GM18867 (cell line): ENCODE measurements around the gene PRELID3B.
"Not testable (repeated sequence)": the region's sequence is repeated elsewhere in the genome, so short reads cannot be mapped to it uniquely, and the experiment has no call there.

Experiments
- ATAC-seq: cut with Tn5 transposase; IDR thresholded peaks from one replicate; pipeline ENCODE4 v1.9.1; 2021; ENCODE audit warnings: mild to moderate bottlenecking, moderate library complexity; ENCODE audit not compliant: unreplicated experiment

PRELID3B gene

DNA sequence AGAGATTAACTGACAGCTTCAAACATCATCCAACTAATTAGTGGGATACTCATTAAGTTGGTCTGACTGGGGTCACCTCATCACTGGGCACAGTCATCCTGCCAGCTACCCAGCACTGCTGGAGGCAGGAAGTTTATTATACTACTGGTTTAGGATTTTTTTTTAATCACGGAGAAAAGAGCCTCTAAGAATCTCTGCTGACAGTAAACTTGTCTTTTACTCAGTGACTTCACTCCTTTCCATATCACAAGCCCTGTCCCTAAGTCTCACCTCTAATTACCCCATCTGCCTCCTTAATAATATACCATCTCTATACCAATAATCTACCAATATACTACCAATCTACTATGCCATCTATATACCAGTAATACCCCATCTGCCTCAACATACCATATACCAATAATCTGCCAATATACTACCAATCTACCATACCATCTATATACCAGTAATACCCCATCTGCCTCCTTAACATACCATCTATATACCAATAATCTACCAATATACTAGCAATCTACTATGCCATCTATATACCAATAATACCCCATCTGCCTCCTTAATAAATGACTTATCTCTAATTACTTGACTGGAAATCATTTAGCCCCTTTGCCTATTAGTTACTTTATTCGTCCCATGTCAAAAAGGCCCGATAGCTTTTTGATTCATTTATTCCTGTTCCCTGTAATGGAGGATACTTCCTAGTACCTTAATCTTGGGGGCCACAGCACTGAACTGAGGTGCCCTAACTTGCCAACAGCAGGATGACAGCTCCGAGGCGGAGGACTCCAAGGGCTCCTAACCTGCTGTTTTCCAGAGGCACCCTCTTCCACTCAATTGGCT is 15.5 kb downstream of the PRELID3B start:
- no peak for ATAC-seq

DNA sequence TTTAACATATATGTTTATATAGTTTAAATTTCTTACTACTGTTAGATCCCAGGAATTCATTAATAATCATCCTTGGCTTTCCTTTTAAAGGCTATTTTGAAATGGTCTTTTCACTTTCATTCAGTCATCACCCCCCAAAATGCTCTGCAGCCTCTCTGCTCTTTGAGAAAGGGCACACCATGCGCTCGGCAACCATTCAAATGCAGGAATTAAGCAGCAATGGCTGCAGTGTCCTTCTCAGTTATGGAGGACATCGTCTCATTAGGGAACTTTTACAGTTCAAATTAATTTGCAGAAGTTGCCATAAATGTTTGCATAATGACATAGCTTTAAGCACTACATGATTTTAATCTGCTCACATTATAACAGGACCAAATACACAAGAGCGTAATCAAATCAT is 17.1 kb downstream of the PRELID3B start:
- no peak for ATAC-seq

DNA sequence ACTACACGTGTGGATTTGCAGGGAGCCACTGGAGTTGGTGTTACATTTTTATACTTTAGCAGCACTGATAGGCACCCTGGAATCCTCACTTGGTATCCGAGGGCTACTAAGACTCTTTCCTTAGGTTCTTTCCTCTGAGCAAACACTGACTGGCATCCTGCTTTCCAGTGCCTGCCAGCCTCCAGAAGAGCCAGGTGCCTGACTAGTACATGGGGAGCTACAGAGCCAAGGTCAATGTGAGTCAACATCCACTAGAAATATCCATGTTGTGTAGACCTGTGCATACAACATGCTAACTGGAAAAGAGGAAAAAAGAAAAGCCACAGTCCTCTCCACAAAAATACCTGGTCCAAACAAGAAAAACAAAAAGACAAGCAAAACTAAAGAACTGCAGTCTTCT is 17.5 kb downstream of the PRELID3B start:
- ATAC-seq: no peak

DNA sequence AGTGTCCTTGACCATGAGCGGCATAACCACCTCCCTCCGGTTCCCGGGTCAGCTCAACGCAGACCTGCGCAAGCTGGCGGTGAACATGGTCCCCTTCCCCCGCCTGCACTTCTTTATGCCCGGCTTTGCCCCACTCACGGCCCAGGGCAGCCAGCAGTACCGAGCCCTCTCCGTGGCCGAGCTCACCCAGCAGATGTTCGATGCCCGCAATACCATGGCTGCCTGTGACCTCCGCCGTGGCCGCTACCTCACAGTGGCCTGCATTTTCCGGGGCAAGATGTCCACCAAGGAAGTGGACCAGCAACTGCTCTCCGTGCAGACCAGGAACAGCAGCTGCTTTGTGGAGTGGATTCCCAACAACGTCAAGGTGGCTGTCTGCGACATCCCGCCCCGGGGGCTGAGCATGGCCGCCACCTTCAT is 18.5 kb downstream of the PRELID3B start:
- no peak for ATAC-seq

DNA sequence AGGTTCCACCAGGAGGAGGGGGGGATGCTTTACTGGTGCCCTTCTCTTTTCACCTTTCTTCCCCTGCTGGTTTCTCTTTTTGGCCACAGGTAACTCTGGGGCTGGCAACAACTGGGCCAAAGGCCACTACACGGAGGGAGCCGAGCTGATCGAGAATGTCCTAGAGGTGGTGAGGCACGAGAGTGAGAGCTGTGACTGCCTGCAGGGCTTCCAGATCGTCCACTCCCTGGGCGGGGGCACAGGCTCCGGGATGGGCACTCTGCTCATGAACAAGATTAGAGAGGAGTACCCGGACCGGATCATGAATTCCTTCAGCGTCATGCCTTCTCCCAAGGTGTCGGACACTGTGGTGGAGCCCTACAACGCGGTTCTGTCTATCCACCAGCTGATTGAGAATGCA is 19.0 kb downstream of the PRELID3B start:
- no peak for ATAC-seq

DNA sequence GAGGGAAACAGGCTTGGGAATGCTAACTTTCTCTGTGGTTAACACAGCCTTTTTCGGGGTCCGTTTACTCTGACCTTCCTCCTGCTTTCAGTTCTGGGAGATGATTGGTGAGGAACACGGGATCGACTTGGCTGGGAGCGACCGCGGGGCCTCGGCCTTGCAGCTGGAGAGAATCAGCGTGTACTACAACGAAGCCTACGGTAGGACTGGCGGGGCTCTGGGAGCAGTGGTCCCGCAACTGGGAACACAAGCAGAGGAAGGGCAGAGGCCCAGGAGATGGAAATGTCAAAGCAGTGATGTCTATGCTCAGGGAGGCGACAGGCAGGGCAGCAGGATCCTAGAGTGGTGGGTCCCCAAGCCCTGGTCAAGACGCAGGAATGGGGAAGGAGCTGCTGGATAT is 19.8 kb downstream of the PRELID3B start:
- no peak for ATAC-seq

DNA sequence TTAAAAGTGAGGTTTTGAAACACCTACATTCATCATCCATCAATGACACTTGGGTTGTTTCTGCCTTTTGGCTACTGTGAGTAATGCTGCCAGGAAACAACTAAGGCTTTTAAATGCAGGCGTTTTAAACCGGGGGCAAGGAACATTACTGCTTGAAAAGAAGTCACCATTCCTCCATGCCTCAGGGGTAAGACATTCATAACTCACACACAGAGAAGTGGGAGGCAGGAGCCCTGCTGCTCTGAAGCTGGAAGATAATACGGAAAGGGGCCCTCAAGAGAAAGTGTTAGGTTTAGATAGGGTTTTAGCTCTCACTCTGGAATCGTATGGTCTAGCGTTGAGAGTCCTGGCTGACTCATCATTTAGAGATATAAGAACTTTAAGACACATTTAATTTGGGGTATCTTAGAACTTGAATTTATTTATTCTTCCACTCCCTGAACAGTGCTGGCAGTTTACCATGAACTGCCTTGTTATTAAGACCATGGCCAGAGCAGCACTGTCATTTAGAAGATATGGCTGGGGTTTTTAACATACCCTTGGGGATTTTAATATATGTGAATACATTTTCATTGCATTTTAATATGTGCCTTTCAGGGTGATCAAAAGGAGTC is 21.5 kb downstream of the PRELID3B start:
- ATAC-seq: no peak

DNA sequence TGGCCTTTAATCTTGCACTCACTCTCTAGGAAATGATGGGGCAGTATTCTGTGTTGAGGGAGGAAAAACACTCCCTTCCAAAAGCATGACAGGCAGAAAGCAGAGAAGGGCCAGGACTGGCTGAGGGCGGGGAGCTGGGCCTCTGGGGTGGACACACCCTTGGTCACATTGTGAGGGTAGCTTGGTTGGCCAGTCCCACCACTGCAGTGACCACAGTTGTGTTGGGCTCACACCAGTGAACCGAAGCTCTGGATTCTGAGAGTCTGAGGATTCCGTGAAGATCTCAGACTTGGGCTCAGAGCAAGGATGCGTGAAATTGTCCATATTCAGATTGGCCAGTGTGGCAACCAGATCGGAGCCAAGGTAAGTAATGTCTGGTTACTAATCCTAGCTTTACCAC is 23.4 kb downstream of the PRELID3B start, which contains the start of gene TUBB1:
Gene TUBB1 (plus strand): TSS at position 213 of the 400 bp plus-strand sequence. CDS start 94 bp downstream, at position 307.
- ATAC-seq: no peak

DNA sequence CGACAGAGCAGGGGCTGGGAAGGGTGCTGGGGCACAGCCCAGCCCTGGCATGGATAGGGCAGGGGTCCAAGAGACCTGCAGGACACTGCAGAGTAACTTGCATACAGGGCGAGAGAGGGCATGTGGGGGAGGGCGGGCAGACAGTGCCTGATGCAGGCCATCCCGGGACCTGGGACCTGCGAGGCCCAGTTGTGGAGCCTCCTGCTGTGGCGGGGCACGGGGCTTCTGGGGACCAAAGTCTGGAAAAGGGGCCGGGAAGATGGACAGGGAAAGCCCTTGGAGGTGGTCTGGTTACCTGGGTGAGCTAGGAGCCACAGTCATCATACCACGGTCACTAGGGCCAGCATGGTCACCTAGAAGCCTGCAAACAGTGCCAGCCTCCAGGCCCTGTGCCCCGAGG is 23.8 kb downstream of the PRELID3B start:
- ATAC-seq: no peak

DNA sequence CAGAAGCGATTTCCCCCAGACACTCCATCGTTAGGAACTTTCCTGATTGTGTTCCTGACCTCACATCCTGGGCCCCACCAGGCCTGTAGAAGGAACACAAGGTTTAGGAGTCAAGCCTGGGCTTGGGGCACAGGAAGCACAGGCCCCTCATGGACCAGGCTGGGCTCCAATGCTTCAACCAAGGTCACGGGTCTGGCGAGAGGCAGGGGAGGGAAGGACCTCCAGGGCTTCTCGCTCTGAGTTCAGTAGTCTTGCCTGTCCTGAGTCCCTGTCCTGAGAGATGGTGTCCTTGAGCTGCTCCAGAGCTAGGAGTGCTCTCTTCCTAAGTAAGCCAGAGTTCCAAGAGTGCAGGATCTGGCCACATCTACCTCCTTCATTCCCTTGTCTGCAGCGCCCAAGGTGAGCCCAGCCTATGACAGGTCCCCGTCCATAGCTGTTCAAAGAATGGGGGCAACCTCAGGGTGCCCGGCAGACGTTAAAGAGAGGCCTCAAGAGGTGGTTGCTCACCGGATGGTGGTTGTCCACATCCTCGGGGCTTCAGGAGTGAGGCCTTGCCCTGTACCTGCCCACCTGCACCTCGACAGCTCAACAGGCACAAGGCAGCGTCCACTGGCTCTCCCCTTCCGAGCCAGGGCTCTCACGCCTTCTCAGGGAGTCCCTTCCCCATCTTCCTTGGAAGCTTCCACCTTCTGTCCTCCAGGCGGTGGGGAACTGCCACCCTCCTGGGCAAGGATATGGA is 24.9 kb downstream of the PRELID3B start:
- no peak for ATAC-seq

DNA sequence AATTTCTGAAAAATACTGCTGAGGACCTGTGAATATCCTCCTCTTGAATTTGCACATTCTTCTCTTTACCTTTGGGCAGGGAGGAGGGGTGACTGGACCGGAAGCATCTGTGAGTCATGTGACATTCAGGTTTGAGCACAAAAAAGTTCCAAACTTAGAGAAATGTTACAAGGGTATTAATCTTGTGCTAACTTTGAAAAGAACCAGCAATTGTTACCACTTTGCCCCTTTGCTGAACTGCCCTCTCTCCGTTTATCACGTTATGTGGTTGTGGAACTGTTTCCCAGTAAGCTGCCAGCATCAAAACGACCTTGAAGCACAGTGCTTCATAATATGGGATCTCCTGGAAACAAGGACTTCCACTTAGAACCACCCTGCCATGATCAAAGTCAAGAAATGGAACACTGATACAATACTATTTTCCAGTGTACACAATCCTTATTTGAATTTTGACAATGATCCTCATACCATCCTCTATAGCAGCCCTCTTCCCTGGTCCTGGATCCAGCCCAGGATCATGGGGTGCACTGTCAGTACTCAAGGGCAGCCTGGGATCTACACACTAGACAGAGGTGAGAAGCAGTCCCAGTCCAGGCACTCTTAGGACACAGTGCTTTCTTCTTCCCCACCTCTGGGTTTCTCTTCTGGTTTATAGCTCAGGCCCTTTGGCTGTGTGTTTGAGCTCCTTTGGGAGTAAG is 25.6 kb downstream of the PRELID3B start:
- ATAC-seq: no peak

DNA sequence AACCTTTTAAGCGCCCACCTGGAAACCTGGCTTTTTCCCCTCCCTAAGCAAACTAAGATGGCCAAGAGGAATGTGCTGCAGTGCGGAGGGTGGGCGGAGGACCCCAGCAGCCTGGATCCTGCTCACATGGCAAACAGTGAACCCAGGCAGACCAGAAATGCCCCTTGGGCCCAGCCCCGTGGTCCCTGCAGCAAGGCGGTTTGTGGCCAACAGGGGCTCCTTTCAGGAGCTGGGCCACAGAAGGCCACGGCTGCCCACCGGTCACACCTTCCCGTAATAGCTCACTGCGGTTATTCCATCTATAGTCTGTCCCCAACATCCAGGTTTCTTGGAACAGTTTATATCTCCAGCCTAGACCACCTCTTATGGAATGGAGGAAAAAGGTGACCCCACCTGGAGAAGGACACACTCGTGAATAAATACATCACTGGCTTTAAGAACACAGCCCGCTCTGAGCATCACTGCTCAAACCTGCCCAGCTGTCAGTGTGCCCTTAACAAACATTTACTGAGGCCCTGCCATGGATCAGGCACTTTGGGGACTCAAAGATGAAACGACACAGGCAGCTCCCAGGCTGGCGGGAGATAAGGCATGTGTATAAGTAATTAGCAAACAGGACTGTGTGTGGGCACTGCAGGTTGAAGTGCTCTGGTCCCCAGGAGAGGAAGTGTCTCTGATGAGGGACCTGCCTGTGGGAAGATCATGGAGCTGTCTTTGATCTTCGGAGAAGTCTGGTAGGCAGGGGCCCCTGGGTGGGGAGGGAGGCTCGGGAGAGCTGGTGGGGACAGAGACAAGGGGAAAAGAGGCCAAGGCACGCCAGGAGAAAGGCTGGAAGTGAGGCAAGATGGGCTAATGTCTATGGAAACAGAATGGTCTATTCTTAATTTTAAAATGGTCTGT is 26.5 kb downstream of the PRELID3B start:
- ATAC-seq: no peak

DNA sequence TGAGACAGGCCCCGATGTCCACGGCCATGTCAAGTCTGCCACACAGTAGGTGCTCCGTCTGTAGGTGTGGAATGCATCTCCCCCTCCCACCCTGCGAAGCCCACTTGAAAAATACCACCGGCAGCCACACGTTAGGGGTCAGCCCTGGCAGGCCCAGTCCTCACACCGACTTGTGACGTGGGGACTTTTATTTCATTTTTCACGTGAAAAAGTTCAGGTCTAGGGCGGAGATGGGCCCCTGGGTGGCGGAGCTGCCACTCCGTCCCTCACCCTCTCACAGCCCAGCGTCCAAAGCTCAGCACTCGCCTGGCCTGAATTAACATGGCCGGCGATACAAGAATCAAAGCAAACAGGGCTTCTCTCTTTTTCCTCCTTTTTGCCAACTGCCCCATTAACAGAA is 27.2 kb downstream of the PRELID3B start:
- no peak for ATAC-seq

DNA sequence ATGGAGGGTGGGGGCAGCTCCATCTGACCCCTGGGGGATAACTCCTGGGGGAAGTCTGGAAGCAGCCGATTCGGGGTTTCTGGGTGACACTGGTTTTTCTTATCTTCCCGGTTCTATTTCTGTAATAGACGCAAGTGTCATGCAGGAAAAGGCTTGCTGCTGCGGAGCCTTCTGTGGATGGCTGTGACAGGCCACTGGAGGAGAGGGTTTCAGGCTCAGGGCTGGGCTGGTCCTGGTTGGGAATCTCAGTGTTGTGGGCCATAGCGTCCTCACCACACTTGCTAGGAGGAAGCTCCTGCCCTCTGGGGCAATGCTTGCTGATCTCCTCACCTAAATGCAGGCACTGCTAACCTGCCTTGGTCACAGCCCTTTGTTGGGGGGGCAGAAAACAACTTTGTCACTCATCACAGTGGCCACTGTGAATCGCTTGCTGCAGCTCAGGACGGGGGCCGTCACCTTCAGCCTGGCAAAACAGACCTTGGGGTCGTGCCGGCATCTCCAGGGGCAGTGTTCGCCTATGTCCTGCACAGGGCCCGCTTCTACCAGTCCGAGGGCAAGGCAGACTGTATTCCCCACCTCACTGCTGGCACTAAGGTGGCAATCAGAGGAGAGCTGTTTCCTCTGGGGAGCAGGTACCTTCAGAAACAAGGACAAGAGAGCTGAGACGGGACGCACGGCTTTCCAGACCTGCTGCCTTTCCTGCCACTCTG is 27.8 kb downstream of the PRELID3B start:
- ATAC-seq: no peak

DNA sequence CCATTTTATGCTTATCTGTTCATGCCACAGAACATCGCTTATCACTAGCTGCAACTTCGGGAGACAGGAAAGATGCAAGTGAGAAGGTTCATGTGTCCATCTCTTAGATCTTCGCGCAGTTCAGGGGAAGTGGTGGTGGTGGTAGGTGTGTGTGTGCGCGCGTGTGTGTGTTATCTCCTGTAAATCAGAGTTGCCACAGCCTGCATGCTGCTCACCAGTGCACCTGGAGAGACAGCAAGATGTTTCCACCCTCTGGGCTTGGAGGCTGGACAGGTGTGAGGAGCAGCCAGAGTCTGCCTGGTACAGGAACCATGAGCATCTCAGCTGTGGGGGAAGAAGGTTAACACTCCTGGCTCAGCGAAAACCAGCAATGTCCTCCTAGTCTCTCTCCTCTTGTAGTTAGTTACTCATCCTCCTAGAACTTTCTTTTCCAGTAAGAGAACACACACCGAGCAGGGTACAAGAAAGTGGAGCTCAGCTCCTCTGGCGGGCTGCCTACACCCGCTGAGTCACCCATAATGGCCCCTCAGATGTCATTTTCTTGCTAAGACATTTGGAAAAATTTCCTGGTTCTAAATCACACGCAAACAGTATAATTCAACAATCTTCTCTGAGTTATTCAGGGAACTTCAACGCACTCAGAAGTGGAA is 28.5 kb downstream of the PRELID3B start:
- ATAC-seq: no peak

DNA sequence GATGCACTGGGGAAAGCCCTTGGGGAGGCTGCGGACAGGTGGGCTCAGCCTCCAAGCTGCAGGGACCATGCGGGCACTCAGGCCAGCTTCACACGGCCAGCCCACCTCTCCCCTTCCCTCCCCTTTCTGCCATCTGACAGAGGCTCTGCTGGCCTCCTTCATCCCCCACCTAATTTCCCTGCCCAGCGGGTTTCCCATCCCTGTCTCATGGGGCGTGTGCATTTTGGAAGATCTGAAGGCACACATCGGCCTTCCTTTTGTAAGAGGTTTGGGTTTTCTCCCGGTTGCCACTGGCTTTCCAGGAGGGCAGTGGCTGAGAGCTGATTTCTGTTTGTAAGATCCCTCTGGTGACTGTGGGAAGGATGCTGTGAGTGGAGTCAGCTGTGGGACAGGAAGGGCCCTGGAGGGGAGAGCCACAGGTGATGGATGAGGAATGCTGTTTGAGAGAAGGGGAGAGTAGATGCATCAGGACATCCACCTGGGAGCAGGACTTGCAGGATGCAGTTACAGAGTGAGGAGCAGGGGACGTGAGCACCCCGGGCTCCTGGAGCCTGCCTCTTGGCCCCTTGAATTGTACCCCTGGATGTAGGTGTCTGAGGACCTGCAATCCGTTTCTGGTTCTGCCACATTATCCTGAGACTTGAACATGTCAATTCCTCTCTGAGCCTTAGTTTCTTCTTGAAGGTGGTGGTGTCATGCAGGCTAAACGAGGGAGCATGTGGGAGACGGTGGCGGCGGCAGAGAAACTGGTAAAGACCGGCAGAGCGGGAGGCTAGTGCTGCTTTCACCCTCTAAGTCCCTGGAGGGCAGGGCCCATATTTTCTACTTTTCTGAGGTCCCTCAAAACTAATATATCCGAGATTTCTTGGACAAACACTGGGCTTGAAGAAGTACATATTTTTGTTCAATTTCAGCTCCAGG is 29.3 kb downstream of the PRELID3B start:
- no peak for ATAC-seq

DNA sequence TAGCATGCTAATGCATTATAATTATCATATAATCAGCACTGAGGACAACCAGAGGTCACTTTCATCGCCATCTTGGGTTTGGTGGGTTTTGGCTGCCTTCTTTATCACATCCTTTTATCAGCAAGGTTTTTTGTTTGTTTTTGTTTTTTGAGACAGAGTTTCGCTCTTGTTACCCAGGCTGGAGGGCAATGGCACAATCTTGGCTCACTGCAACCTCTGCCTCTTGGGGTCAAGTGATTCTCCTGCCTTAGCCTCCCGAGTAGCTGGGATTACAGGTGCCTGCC is 30.8 kb downstream of the PRELID3B start:
- not testable (repeated sequence) for ATAC-seq
